ENCODE measurements around the gene INHBE.

GRCh38 chr12:57435293-57435692 lies 19.8 kb upstream of the INHBE start:
- TF ChIP-seq CTCF (IDR thresholded peaks at IDR 0.05) (no peak), POLR2A (IDR thresholded peaks at IDR 0.05) (no peak)

All from uterus (tissue), 2 donors.